Keratinocyte (primary cell): ENCODE data around the gene SLC8A1. TPM values are rescaled to one million over a fixed set of nuclear protein-coding genes. Genes with fewer than 3 reads are reported as not detected.

ENCODE experiments used
- DNase-seq: peaks from one replicate; pipeline ENCODE4 v3.0.0-alpha.2; 2011; ENCODE audit warnings: low read depth, missing footprints, low spot score
- FAIRE-seq: peaks from 2 replicates; lab custom pipeline; 2011; peaks lifted over from hg19 to GRCh38; lab: Jason Lieb, UNC
- H2AFZ ChIP-seq: 2 replicates; pipeline ENCODE4 v1.6.0; 2012; ENCODE audit warnings: low read length, control low read depth, inconsistent platforms; ENCODE audit not compliant: control insufficient read depth
- H3K27ac ChIP-seq: 2 replicates; pipeline ENCODE4 v1.5.1; 2011; ENCODE audit warnings: low read length; ENCODE audit not compliant: control insufficient read depth, insufficient read depth
- H3K27me3 ChIP-seq: 3 replicates; pipeline ENCODE4 v1.6.0; 2011; ENCODE audit warnings: low read length; ENCODE audit not compliant: control insufficient read depth, insufficient read depth; ENCODE audit errors: extremely low read depth
- H3K36me3 ChIP-seq, 2 experiments: 2 replicates in 1 of 2; 3 replicates in 1 of 2; pipeline ENCODE4 v1.5.1; 2011; ENCODE audit warnings: low read length in 2 of 2, mild to moderate bottlenecking in 1 of 2; ENCODE audit not compliant: control insufficient read depth in 2 of 2, insufficient read depth in 2 of 2; ENCODE audit errors: extremely low read depth in 1 of 2
- H3K4me1 ChIP-seq: 3 replicates; pipeline ENCODE4 v1.5.1; 2011; ENCODE audit warnings: low read length; ENCODE audit not compliant: control insufficient read depth, insufficient read depth; ENCODE audit errors: extremely low read depth
- H3K4me2 ChIP-seq: 3 replicates; pipeline ENCODE4 v1.6.0; 2011; ENCODE audit warnings: low read depth, low read length; ENCODE audit not compliant: control insufficient read depth, insufficient read depth; ENCODE audit errors: extremely low read depth
- H3K4me3 ChIP-seq, 3 experiments: fragments of 200-600 bp in 1 of 3; sonication (generic) in 1 of 3; 2 replicates in 2 of 3; 3 replicates in 1 of 3; pipeline ENCODE4 v1.5.1; 2011 to 2016; ENCODE audit warnings: low read length in 3 of 3, mild to moderate bottlenecking in 3 of 3, control low read depth in 2 of 3, inconsistent platforms in 1 of 3, low read depth in 1 of 3, mixed read lengths in 1 of 3, mixed run types in 1 of 3, moderate library complexity in 1 of 3; ENCODE audit not compliant: control insufficient read depth in 2 of 3, insufficient read depth in 2 of 3; ENCODE audit errors: extremely low read depth in 1 of 3
- H3K79me2 ChIP-seq: 2 replicates; pipeline ENCODE4 v1.6.0; 2012; ENCODE audit warnings: low read length; ENCODE audit not compliant: control insufficient read depth, insufficient read depth
- H3K9ac ChIP-seq: 3 replicates; pipeline ENCODE4 v1.6.0; 2011; ENCODE audit warnings: low read length; ENCODE audit not compliant: control insufficient read depth, insufficient read depth; ENCODE audit errors: extremely low read depth
- H3K9me1 ChIP-seq: 3 replicates; pipeline ENCODE4 v1.6.0; 2011; ENCODE audit warnings: low read length; ENCODE audit not compliant: control insufficient read depth, insufficient read depth; ENCODE audit errors: extremely low read depth
- H3K9me3 ChIP-seq: 2 replicates; pipeline ENCODE4 v1.5.1; 2012; ENCODE audit warnings: low read depth, low read length; ENCODE audit not compliant: control insufficient read depth
- H4K20me1 ChIP-seq: 3 replicates; pipeline ENCODE4 v1.6.0; 2011; ENCODE audit warnings: low read length; ENCODE audit not compliant: control insufficient read depth, insufficient read depth; ENCODE audit errors: extremely low read depth
- EZH2 ChIP-seq: IDR thresholded peaks from one replicate; pipeline ENCODE4 v1.6.1; 2012; ENCODE audit warnings: inconsistent platforms, mild to moderate bottlenecking, low read length, moderate library complexity
- dilution Hi-C: fragments of 300-500 bp; cut with MboI; formaldehyde crosslinking; loops from one replicate; pipeline ENCODE4 v1.7.0; 2020; ENCODE audit warnings: low sequenced_read_pairs; ENCODE audit not compliant: extremely low pct_ligation_motif_present
- polyA plus RNA-seq, 5 experiments: library from polyadenylated mRNA; depleted of rRNA in 3 of 5; stranded (reverse) in 3 of 5; stranded (forward) in 1 of 5; unstranded in 1 of 5; fragments of >200 nt; gene quantifications; 1 replicate in 1 of 5; 2 replicates in 3 of 5; 3 replicates in 1 of 5; pipeline versions ENCODE4 v1.2.1 to v1.2.3, GENCODE V29; 2011 to 2012; ENCODE audit warnings: missing spikeins in 2 of 5, low read depth in 1 of 5, low replicate concordance in 1 of 5
- TF ChIP-seq, protein P1 (sequence below), 3 experiments: IDR thresholded peaks in 1 of 3; conservative IDR thresholded peaks in 1 of 3; optimal IDR thresholded peaks in 1 of 3; 2 replicates in 2 of 3; 3 replicates in 1 of 3; pipeline versions ENCODE3 to v1.5.1; 2011; ENCODE audit warnings: low read length in 3 of 3, mild to moderate bottlenecking in 3 of 3, moderate library complexity in 2 of 3, control low read depth in 1 of 3, inconsistent platforms in 1 of 3; ENCODE audit not compliant: insufficient read depth in 2 of 3; ENCODE audit errors: extremely low read depth in 1 of 3

The SLC8A1 gene
- polyA plus RNA-seq, 1 donor (not counting 4 experiments of a cell fraction or from before 2014, with no cell fraction given): 2.7 TPM

DNA sequence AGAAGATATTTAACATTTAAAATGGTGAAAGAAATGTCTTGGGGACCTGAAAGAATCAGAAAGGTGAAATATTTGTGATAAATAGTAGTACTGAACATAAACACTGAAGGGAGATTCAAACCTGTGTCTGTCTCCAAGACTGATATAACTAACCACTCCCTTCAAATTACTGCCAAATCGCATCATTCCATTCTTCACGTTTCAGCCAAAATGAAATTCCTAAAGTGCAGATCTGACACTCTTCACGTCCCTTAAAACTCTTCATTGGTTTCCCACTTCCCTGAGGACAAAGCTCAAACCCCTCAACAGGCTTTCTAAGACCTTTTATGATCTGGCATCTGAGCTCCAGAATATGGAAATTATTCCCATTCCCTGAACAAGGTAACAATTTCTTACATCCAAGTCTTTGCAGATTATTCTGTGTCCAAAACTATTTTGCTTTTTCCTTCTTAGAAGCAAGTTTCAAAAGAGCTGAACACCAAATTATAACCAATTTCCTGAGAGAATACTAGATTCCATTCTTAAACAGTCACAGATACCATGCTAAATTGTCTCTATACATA lies 18.9 kb downstream of the SLC8A1 start:
- Histone ChIP-seq H4K20me1 (no peaks in the 10 kb centered on the region), H3K4me3 (no peak overlapping the region), H3K36me3 (no peaks in the 10 kb centered on the region), H3K27me3 (no peaks in the 10 kb centered on the region), H3K9me1 (no peaks in the 10 kb centered on the region), H3K27ac (no peak overlapping the region), H3K4me2 (no peak overlapping the region), H3K4me1 (peaks cover 43% of the 10 kb centered on the region), H3K79me2 (no peaks in the 10 kb centered on the region), H3K9me3 (no peaks in the 10 kb centered on the region), H3K9ac (no peak overlapping the region), H2AFZ (peak overlapping the region; percentile 17)
- TF ChIP-seq, protein P1, sequence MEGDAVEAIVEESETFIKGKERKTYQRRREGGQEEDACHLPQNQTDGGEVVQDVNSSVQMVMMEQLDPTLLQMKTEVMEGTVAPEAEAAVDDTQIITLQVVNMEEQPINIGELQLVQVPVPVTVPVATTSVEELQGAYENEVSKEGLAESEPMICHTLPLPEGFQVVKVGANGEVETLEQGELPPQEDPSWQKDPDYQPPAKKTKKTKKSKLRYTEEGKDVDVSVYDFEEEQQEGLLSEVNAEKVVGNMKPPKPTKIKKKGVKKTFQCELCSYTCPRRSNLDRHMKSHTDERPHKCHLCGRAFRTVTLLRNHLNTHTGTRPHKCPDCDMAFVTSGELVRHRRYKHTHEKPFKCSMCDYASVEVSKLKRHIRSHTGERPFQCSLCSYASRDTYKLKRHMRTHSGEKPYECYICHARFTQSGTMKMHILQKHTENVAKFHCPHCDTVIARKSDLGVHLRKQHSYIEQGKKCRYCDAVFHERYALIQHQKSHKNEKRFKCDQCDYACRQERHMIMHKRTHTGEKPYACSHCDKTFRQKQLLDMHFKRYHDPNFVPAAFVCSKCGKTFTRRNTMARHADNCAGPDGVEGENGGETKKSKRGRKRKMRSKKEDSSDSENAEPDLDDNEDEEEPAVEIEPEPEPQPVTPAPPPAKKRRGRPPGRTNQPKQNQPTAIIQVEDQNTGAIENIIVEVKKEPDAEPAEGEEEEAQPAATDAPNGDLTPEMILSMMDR (optimal IDR thresholded peaks at IDR 0.05 in 1 of 3, IDR thresholded peaks at IDR 0.05 in 1 of 3, conservative IDR thresholded peaks at IDR 0.05 in 1 of 3; ENCODE audit: extremely low read depth in 1 of 3, insufficient read depth in 2 of 3, low read length in 3 of 3): no peak
- TF ChIP-seq EZH2: no peak
- FAIRE-seq (peak; percentile 44), DNase-seq (no peak)
- dilution Hi-C loops: no loop called here

DNA sequence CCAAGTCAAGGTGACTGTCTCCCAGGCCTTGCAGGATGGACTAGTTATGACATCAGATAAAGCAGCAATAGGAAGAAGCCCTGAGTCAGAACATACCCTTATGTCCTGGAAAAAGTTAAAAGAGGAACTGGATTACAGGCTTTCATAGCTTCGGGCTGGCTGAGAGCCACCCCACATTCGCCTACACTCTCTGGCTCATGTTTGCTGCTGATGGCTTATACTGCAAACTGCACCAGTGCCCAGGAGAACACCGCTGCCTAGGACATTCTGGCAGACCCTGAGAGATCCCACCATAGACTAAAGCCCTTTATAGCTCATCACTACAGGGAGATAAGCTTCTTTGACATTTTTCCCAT lies 20.3 kb downstream of the SLC8A1 start:
- H3K79me2 ChIP-seq: no peaks in the 10 kb centered on the region
- TF ChIP-seq, protein P1 (optimal IDR thresholded peaks at IDR 0.05 in 1 of 3, IDR thresholded peaks at IDR 0.05 in 1 of 3, conservative IDR thresholded peaks at IDR 0.05 in 1 of 3; ENCODE audit: extremely low read depth in 1 of 3, insufficient read depth in 2 of 3, low read length in 3 of 3): no peak
- no peak for TF ChIP-seq EZH2
- peak; percentile 56 for FAIRE-seq
- H3K9me1 ChIP-seq: no peaks in the 10 kb centered on the region
- H3K4me2 ChIP-seq: no peak overlapping the region
- DNase-seq: no peak
- dilution Hi-C loops: no loop called here
- H4K20me1 ChIP-seq: no peaks in the 10 kb centered on the region
- no peak overlapping the region for H3K9ac ChIP-seq
- no peaks in the 10 kb centered on the region for H3K9me3 ChIP-seq
- no peak overlapping the region for H3K27ac ChIP-seq
- no peaks in the 10 kb centered on the region for H3K36me3 ChIP-seq
- H3K27me3 ChIP-seq: no peaks in the 10 kb centered on the region
- H2AFZ ChIP-seq: no peak overlapping the region
- H3K4me3 ChIP-seq: no peak overlapping the region
- H3K4me1 ChIP-seq: peaks cover 43% of the 10 kb centered on the region
